Chondrocyte (in vitro differentiated cells): ENCODE data around the gene PRR12. TPM values are rescaled to one million over a fixed set of nuclear protein-coding genes. Genes with fewer than 3 reads are reported as not detected.

Source experiments
- DNase-seq: peaks from one replicate; pipeline ENCODE4 v3.0.0; 2021; ENCODE audit warnings: mixed read lengths, low spot score
- H3K27ac Mint-ChIP-seq: one replicate; pipeline ENCODE4 v1.8.0; 2021; ENCODE audit warnings: mild to moderate bottlenecking, moderate library complexity, mixed read lengths; ENCODE audit not compliant: unreplicated experiment
- H3K27me3 Mint-ChIP-seq: 2 replicates; pipeline ENCODE4 v1.8.0; 2021; ENCODE audit warnings: low read depth, mixed read lengths
- H3K36me3 Mint-ChIP-seq: 2 replicates; pipeline ENCODE4 v1.8.0; 2021; ENCODE audit warnings: low read depth, mixed read lengths
- H3K4me1 Mint-ChIP-seq: 2 replicates; pipeline ENCODE4 v1.8.0; 2021; ENCODE audit warnings: low read depth, mild to moderate bottlenecking, mixed read lengths
- H3K4me3 Mint-ChIP-seq: one replicate; pipeline ENCODE4 v1.8.0; 2021; ENCODE audit warnings: mild to moderate bottlenecking, moderate library complexity, mixed read lengths; ENCODE audit not compliant: unreplicated experiment
- H3K9me3 Mint-ChIP-seq: 2 replicates; pipeline ENCODE4 v1.8.0; 2021; ENCODE audit warnings: low read depth, mixed read lengths
- CTCF ChIP-seq: fragments of 200-600 bp; sonication (generic); IDR thresholded peaks from 2 replicates; pipeline ENCODE4 v1.5.0; 2021; ENCODE audit warnings: antibody characterized with exemption, mild to moderate bottlenecking, moderate library complexity
- total RNA-seq: library from RNA; stranded (reverse); gene quantifications from 3 replicates; pipeline ENCODE4 v1.2.1, GENCODE V29; 2021

The PRR12 gene
- total RNA-seq, 1 donor from 2014 or later: 23.8 TPM

GRCh38 chr19:49565261-49565660, 25.7 kb upstream of the PRR12 start:
- peaks cover 23% of the 10 kb centered on the region for H3K4me1 Mint-ChIP-seq
- H3K27me3 Mint-ChIP-seq: no peaks in the 10 kb centered on the region
- no peak for TF ChIP-seq CTCF
- no peak overlapping the region for H3K4me3 Mint-ChIP-seq
- no peak for DNase-seq
- no peaks in the 10 kb centered on the region for H3K9me3 Mint-ChIP-seq
- peak overlapping the region; percentile 4 for H3K27ac Mint-ChIP-seq
- no peaks in the 10 kb centered on the region for H3K36me3 Mint-ChIP-seq

- Mint-ChIP-seq H3K27ac (no peak overlapping the region), H3K27me3 (no peaks in the 10 kb centered on the region), H3K36me3 (no peaks in the 10 kb centered on the region), H3K9me3 (no peaks in the 10 kb centered on the region), H3K4me3 (no peak overlapping the region), H3K4me1 (peaks cover 30% of the 10 kb centered on the region)
- no peak for TF ChIP-seq CTCF
- no peak for DNase-seq
Observed at GRCh38 chr19:49566302-49566701, 24.7 kb upstream of the PRR12 start.

- Mint-ChIP-seq H3K9me3 (no peaks in the 10 kb centered on the region), H3K27me3 (no peaks in the 10 kb centered on the region), H3K4me3 (no peak overlapping the region), H3K4me1 (peaks cover 31% of the 10 kb centered on the region), H3K27ac (peak overlapping the region; percentile 33), H3K36me3 (no peaks in the 10 kb centered on the region)
- no peak for TF ChIP-seq CTCF
- DNase-seq: no peak
Observed at GRCh38 chr19:49567861-49568441, 23.0 kb upstream of the PRR12 start.

GRCh38 chr19:49570138-49570856, 20.7 kb upstream of the PRR12 start:
- Mint-ChIP-seq H3K27me3 (no peaks in the 10 kb centered on the region), H3K9me3 (no peaks in the 10 kb centered on the region), H3K27ac (peak overlapping the region; percentile 46), H3K4me1 (peaks cover 22% of the 10 kb centered on the region), H3K36me3 (no peaks in the 10 kb centered on the region), H3K4me3 (no peak overlapping the region)
- no peak for DNase-seq
- TF ChIP-seq CTCF: peak; percentile 99

GRCh38 chr19:49570997-49571676, 19.8 kb upstream of the PRR12 start:
- Mint-ChIP-seq H3K9me3 (no peaks in the 10 kb centered on the region), H3K27me3 (no peaks in the 10 kb centered on the region), H3K4me3 (no peak overlapping the region), H3K36me3 (no peaks in the 10 kb centered on the region), H3K27ac (peak overlapping the region; percentile 30), H3K4me1 (peaks cover 21% of the 10 kb centered on the region)
- no peak for DNase-seq
- peak; percentile 17 for TF ChIP-seq CTCF
